PC-3 (cell line): ENCODE measurements around the gene LENEP. TPM values are rescaled to one million over a fixed set of nuclear protein-coding genes. Genes with fewer than 3 reads are reported as not detected.

Source experiments
- ATAC-seq: fragments of 200-7000 bp; cut with Tn5 transposase; 2 replicates; pipeline ENCODE4 v1.9.1; 2020; ENCODE audit warnings: mild to moderate bottlenecking, moderate library complexity
- BruUV-seq: library from RNA; stranded (reverse); fragments of 400-500 nt; replicated peaks from 2 replicates; lab custom pipeline; 2021; lab: Mats Ljungman, UMichigan
- CTCF ChIA-PET: fragments of 300-600 bp; sonication (Branson Sonifier 250); formaldehyde crosslinking; loops from one replicate; lab custom pipeline; 2022; ENCODE audit warnings: antibody characterized with exemption; lab: Charles Lee
- POLR2A ChIA-PET: fragments of 300-600 bp; sonication (Branson Sonifier 250); formaldehyde crosslinking; loops from one replicate; lab custom pipeline; 2022; ENCODE audit warnings: antibody characterized with exemption; ENCODE audit not compliant: unreplicated experiment; lab: Charles Lee
- DNase-seq: peaks from one replicate; pipeline ENCODE4 v3.0.0-alpha.2; 2015
- H2AFZ ChIP-seq: fragments of 300-600 bp; sonication (generic); 2 replicates; pipeline ENCODE4 v1.6.0; 2016; ENCODE audit warnings: antibody characterized with exemption, low read length
- H3F3A ChIP-seq: fragments of 300-600 bp; sonication (generic); one replicate; pipeline ENCODE4 v1.6.0; 2017; ENCODE audit warnings: antibody characterized with exemption, low read length, control low read depth, mild to moderate bottlenecking; ENCODE audit not compliant: unreplicated experiment
- H3K27ac ChIP-seq: fragments of 300-600 bp; sonication (generic); 2 replicates; pipeline ENCODE4 v1.5.1; 2016; ENCODE audit warnings: mild to moderate bottlenecking, low read length
- H3K27me3 ChIP-seq: fragments of 300-600 bp; sonication (generic); 2 replicates; pipeline ENCODE4 v1.6.1; 2016; ENCODE audit warnings: low read length, mixed read lengths
- H3K36me3 ChIP-seq: fragments of 300-600 bp; sonication (generic); 2 replicates; pipeline ENCODE4 v1.6.1; 2016; ENCODE audit warnings: low read depth, mixed run types, low read length, mixed read lengths
- H3K4me1 ChIP-seq: fragments of 300-600 bp; sonication (generic); 2 replicates; pipeline ENCODE4 v1.5.1; 2016; ENCODE audit warnings: low read length; ENCODE audit not compliant: insufficient read depth
- H3K4me2 ChIP-seq: fragments of 300-600 bp; sonication (generic); 2 replicates; pipeline ENCODE4 v1.6.0; 2016; ENCODE audit warnings: low read length
- H3K4me3 ChIP-seq: fragments of 300-600 bp; sonication (generic); 2 replicates; pipeline ENCODE4 v1.5.1; 2016; ENCODE audit warnings: mild to moderate bottlenecking, low read length, mixed read lengths
- H3K79me2 ChIP-seq: fragments of 300-600 bp; sonication (generic); 2 replicates; pipeline ENCODE4 v1.6.1; 2017; ENCODE audit warnings: low read length, mixed read lengths
- H3K9ac ChIP-seq: fragments of 300-600 bp; sonication (generic); 2 replicates; pipeline ENCODE4 v1.6.0; 2016; ENCODE audit warnings: mild to moderate bottlenecking, low read length
- H3K9me2 ChIP-seq: fragments of 300-600 bp; sonication (generic); replicated peaks from 2 replicates; pipeline ENCODE4 v1.6.1; 2016; ENCODE audit warnings: mixed run types, low read length, mixed read lengths
- H3K9me3 ChIP-seq: fragments of 300-600 bp; sonication (generic); 2 replicates; pipeline ENCODE4 v1.6.1; 2016; ENCODE audit warnings: low read length, mixed read lengths
- H4K20me1 ChIP-seq: fragments of 300-600 bp; sonication (generic); 2 replicates; pipeline ENCODE4 v1.6.1; 2016; ENCODE audit warnings: low read length, mixed read lengths
- CTCF ChIP-seq: fragments of 300-600 bp; sonication (generic); conservative IDR thresholded peaks from 2 replicates; pipeline ENCODE4 v1.5.1; 2017; ENCODE audit warnings: antibody characterized with exemption, low read depth, mild to moderate bottlenecking, low read length
- EZH2 ChIP-seq: fragments of 300-600 bp; sonication (generic); IDR thresholded peaks from one replicate; pipeline ENCODE4 v1.6.1; 2017; ENCODE audit warnings: antibody characterized with exemption, mild to moderate bottlenecking, low read length; ENCODE audit not compliant: unreplicated experiment
- EZH2phosphoT487 ChIP-seq: fragments of 300-600 bp; sonication (generic); IDR thresholded peaks from 2 replicates; pipeline ENCODE4 v1.6.1; 2018; ENCODE audit warnings: mild to moderate bottlenecking, antibody characterized with exemption, low read length, borderline replicate concordance
- intact Hi-C: fragments of 100-400 bp; cut with micrococcal nuclease; formaldehyde crosslinking; loops from 2 replicates; pipeline ENCODE4 v1.9.0; 2023
- total RNA-seq: library from RNA; depleted of rRNA; stranded (reverse); fragments of >200 nt; gene quantifications from 2 replicates; pipeline ENCODE4 v1.2.3, GENCODE V29; 2014

LENEP gene
- total RNA-seq, 1 experiment from 2014 or later = not detected

- no peaks in the 10 kb centered on the region for H3F3A ChIP-seq
- DNase-seq (no peak), ATAC-seq (no peak; the same call in 1 of the 2 replicates)
- no peak overlapping the region for H3K4me2 ChIP-seq
- no peak overlapping the region for H2AFZ ChIP-seq
- H3K27ac ChIP-seq = no peak overlapping the region
- H3K9me3 ChIP-seq = no peaks in the 10 kb centered on the region
- H3K4me3 ChIP-seq = no peak overlapping the region
- TF ChIP-seq CTCF (no peak), EZH2 (no peak), EZH2phosphoT487 (no peak)
- no peaks in the 10 kb centered on the region for H3K36me3 ChIP-seq
- peaks cover 7% of the 10 kb centered on the region for H3K4me1 ChIP-seq
- BruUV-seq = no TSS peak
- H3K9me2 ChIP-seq = no peaks in the 10 kb centered on the region
- H3K79me2 ChIP-seq = no peaks in the 10 kb centered on the region
- intact Hi-C loops = no loop called here
- CTCF ChIA-PET = interaction anchor here (0.7 kb wide), 1 partner anchor 8 kb away, joined by 3 read pairs; no protein-coding TSS in a partner anchor
- no peaks in the 10 kb centered on the region for H4K20me1 ChIP-seq
- no peaks in the 10 kb centered on the region for H3K27me3 ChIP-seq
- H3K9ac ChIP-seq = no peak overlapping the region
- POLR2A ChIA-PET = no interaction called here
These were observed 32.8 kb downstream of the LENEP start for GRCh38 chr1:155026154-155026553.

GRCh38 chr1:155026588-155026987 lies 33.2 kb downstream of the LENEP start:
- TF ChIP-seq EZH2 = no peak
- TF ChIP-seq EZH2phosphoT487 = no peak
- no peak for TF ChIP-seq CTCF
- no peaks in the 10 kb centered on the region for H3K27me3 ChIP-seq
- no peaks in the 10 kb centered on the region for H3K9me3 ChIP-seq
- DNase-seq (peak; percentile 71), ATAC-seq (peak; percentile 70)
- intact Hi-C loops = no loop called here
- H3K4me3 ChIP-seq = no peak overlapping the region
- no peaks in the 10 kb centered on the region for H3K79me2 ChIP-seq
- BruUV-seq = no TSS peak
- peaks cover 7% of the 10 kb centered on the region for H3K4me1 ChIP-seq
- no peak overlapping the region for H3K27ac ChIP-seq
- no peaks in the 10 kb centered on the region for H3K9me2 ChIP-seq
- no peak overlapping the region for H3K9ac ChIP-seq
- POLR2A ChIA-PET = no interaction called here
- no peak overlapping the region for H2AFZ ChIP-seq
- no peaks in the 10 kb centered on the region for H3K36me3 ChIP-seq
- H3K4me2 ChIP-seq = no peak overlapping the region
- no peaks in the 10 kb centered on the region for H3F3A ChIP-seq
- CTCF ChIA-PET = no interaction called here
- H4K20me1 ChIP-seq = no peaks in the 10 kb centered on the region

- Histone ChIP-seq H3K9me2 (no peaks in the 10 kb centered on the region), H3K9ac (no peak overlapping the region), H3K4me1 (peaks cover 7% of the 10 kb centered on the region), H3K9me3 (no peaks in the 10 kb centered on the region), H3K4me3 (no peak overlapping the region), H3K79me2 (no peaks in the 10 kb centered on the region), H4K20me1 (no peaks in the 10 kb centered on the region), H3K27me3 (no peaks in the 10 kb centered on the region), H3K4me2 (no peak overlapping the region), H2AFZ (no peak overlapping the region), H3K36me3 (no peaks in the 10 kb centered on the region), H3K27ac (no peak overlapping the region), H3F3A (no peaks in the 10 kb centered on the region)
- ChIA-PET CTCF (no interaction called here), POLR2A (no interaction called here)
- intact Hi-C loops = no loop called here
- TF ChIP-seq EZH2phosphoT487 (no peak), CTCF (no peak), EZH2 (no peak)
- DNase-seq (no peak), ATAC-seq (no peak)
- no TSS peak for BruUV-seq
These were observed 36.3 kb downstream of the LENEP start for GRCh38 chr1:155029513-155030242.
